Activated naive CD8-positive, alpha-beta T cell treated with anti-CD3 and anti-CD28 coated beads, Interleukin-2, amount 50 U/mL, for 24 hours (primary cell): ENCODE measurements around the gene SIGLEC15.
"Not testable (repeated sequence)": the region's sequence is repeated elsewhere in the genome, so short reads cannot be mapped to it uniquely, and the experiment has no call there.

ENCODE experiments used
- ATAC-seq: fragments of 150-1000 bp; cut with Tn5 transposase; one replicate; pipeline ENCODE4 v1.10.0; 2021
- DNase-seq: peaks from one replicate; pipeline ENCODE4 v3.0.0; 2021
- H3K27ac Mint-ChIP-seq: one replicate; pipeline ENCODE4 v1.8.0; 2021; ENCODE audit warnings: mild to moderate bottlenecking, mixed read lengths
- H3K27me3 Mint-ChIP-seq: one replicate; pipeline ENCODE4 v1.8.0; 2021; ENCODE audit warnings: mixed read lengths
- H3K36me3 Mint-ChIP-seq: one replicate; pipeline ENCODE4 v1.8.0; 2021; ENCODE audit warnings: low read depth, mixed read lengths
- H3K4me1 Mint-ChIP-seq: one replicate; pipeline ENCODE4 v1.8.0; 2021; ENCODE audit warnings: mixed read lengths
- H3K4me3 Mint-ChIP-seq: one replicate; pipeline ENCODE4 v1.8.0; 2021; ENCODE audit warnings: mild to moderate bottlenecking, moderate library complexity, mixed read lengths
- H3K9me3 Mint-ChIP-seq: one replicate; pipeline ENCODE4 v1.8.0; 2021; ENCODE audit warnings: mixed read lengths

Gene SIGLEC15

GRCh38 chr18:45802814-45803492 is 22.5 kb upstream of the SIGLEC15 start:
- peak overlapping the region; percentile 67 for H3K27ac Mint-ChIP-seq
- H3K9me3 Mint-ChIP-seq = peaks cover 15% of the 10 kb centered on the region
- DNase-seq (peak; percentile 13), ATAC-seq (peak; percentile 98)
- H3K27me3 Mint-ChIP-seq = peaks cover 8% of the 10 kb centered on the region
- H3K36me3 Mint-ChIP-seq = peaks cover 10% of the 10 kb centered on the region
- peaks cover 10% of the 10 kb centered on the region for H3K4me1 Mint-ChIP-seq
- no peak overlapping the region for H3K4me3 Mint-ChIP-seq

- peaks cover 8% of the 10 kb centered on the region for H3K36me3 Mint-ChIP-seq
- DNase-seq = no peak
- no peak for ATAC-seq
- H3K27me3 Mint-ChIP-seq = peaks cover 5% of the 10 kb centered on the region
- H3K9me3 Mint-ChIP-seq = peaks cover 28% of the 10 kb centered on the region
- no peak overlapping the region for H3K4me3 Mint-ChIP-seq
- H3K27ac Mint-ChIP-seq = no peak overlapping the region
- H3K4me1 Mint-ChIP-seq = peaks cover 23% of the 10 kb centered on the region
These were observed 19.9 kb upstream of the SIGLEC15 start for GRCh38 chr18:45805551-45805950.

- Mint-ChIP-seq H3K36me3 (peaks cover 8% of the 10 kb centered on the region), H3K4me1 (peaks cover 30% of the 10 kb centered on the region), H3K4me3 (no peak overlapping the region), H3K9me3 (peaks cover 28% of the 10 kb centered on the region), H3K27me3 (peaks cover 5% of the 10 kb centered on the region), H3K27ac (no peak overlapping the region)
- ATAC-seq = no peak
- DNase-seq = no peak
These were observed 19.2 kb upstream of the SIGLEC15 start for GRCh38 chr18:45806226-45806625.

- not testable (repeated sequence) for ATAC-seq, H3K36me3 Mint-ChIP-seq, H3K4me3 Mint-ChIP-seq, H3K27ac Mint-ChIP-seq, H3K27me3 Mint-ChIP-seq
- peaks cover 28% of the 10 kb centered on the region for H3K9me3 Mint-ChIP-seq
- H3K4me1 Mint-ChIP-seq = peaks cover 30% of the 10 kb centered on the region
- DNase-seq = peak; percentile 36
These were observed 18.3 kb upstream of the SIGLEC15 start for GRCh38 chr18:45807144-45807543.

DNA sequence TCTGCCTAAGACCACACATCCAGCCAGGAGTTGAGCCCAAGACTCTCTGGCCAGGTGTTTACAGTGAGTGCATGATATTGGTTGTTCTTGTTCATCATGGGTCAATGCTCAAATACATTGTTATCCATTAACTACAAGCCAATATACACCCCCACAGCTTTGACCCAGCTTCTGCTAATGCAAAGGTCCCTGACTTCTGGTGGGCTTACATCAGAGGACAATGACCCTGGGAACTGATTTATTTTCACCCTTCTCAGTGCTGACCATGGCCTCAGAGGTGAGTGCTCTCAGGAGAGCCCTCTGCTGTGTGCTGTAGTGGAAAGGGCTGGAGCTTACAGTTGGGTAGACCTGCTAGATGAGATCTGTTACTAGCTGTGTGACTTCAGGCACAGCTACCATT is 10.7 kb upstream of the SIGLEC15 start:
- H3K36me3 Mint-ChIP-seq, H3K27ac Mint-ChIP-seq, DNase-seq, H3K4me3 Mint-ChIP-seq, ATAC-seq, H3K27me3 Mint-ChIP-seq: not testable (repeated sequence)
- Mint-ChIP-seq H3K4me1 (peaks cover 12% of the 10 kb centered on the region), H3K9me3 (peaks cover 14% of the 10 kb centered on the region)

- Mint-ChIP-seq H3K4me3 (no peak overlapping the region), H3K27ac (no peak overlapping the region), H3K9me3 (peaks cover 9% of the 10 kb centered on the region), H3K27me3 (peaks cover 5% of the 10 kb centered on the region), H3K4me1 (no peaks in the 10 kb centered on the region), H3K36me3 (no peaks in the 10 kb centered on the region)
- peak; percentile 36 for ATAC-seq
- no peak for DNase-seq
These were observed 7.9 kb upstream of the SIGLEC15 start for GRCh38 chr18:45817543-45817942.

GRCh38 chr18:45818765-45819164 is 6.7 kb upstream of the SIGLEC15 start:
- ATAC-seq, H3K4me1 Mint-ChIP-seq, H3K36me3 Mint-ChIP-seq, H3K4me3 Mint-ChIP-seq, H3K9me3 Mint-ChIP-seq, DNase-seq, H3K27me3 Mint-ChIP-seq, H3K27ac Mint-ChIP-seq: not testable (repeated sequence)

- no peaks in the 10 kb centered on the region for H3K36me3 Mint-ChIP-seq
- ATAC-seq (no peak), DNase-seq (no peak)
- H3K4me3 Mint-ChIP-seq = no peak overlapping the region
- peaks cover 5% of the 10 kb centered on the region for H3K27me3 Mint-ChIP-seq
- H3K9me3 Mint-ChIP-seq = peaks cover 9% of the 10 kb centered on the region
- H3K4me1 Mint-ChIP-seq = peaks cover 4% of the 10 kb centered on the region
- no peak overlapping the region for H3K27ac Mint-ChIP-seq
These were observed 5.2 kb upstream of the SIGLEC15 start for GRCh38 chr18:45820106-45820745.

- H3K4me3 Mint-ChIP-seq = no peak overlapping the region
- no peak for DNase-seq
- H3K27me3 Mint-ChIP-seq = peaks cover 5% of the 10 kb centered on the region
- ATAC-seq = no peak
- peaks cover 8% of the 10 kb centered on the region for H3K9me3 Mint-ChIP-seq
- no peak overlapping the region for H3K27ac Mint-ChIP-seq
- H3K4me1 Mint-ChIP-seq = peaks cover 7% of the 10 kb centered on the region
- H3K36me3 Mint-ChIP-seq = no peaks in the 10 kb centered on the region
These were observed 4.4 kb upstream of the SIGLEC15 start for GRCh38 chr18:45821026-45821425.

GRCh38 chr18:45821711-45822110 is 3.8 kb upstream of the SIGLEC15 start:
- no peak for DNase-seq
- peaks cover 7% of the 10 kb centered on the region for H3K4me1 Mint-ChIP-seq
- H3K36me3 Mint-ChIP-seq = no peaks in the 10 kb centered on the region
- peaks cover 5% of the 10 kb centered on the region for H3K27me3 Mint-ChIP-seq
- no peak overlapping the region for H3K27ac Mint-ChIP-seq
- no peak overlapping the region for H3K4me3 Mint-ChIP-seq
- no peak for ATAC-seq
- peaks cover 1% of the 10 kb centered on the region for H3K9me3 Mint-ChIP-seq

DNA sequence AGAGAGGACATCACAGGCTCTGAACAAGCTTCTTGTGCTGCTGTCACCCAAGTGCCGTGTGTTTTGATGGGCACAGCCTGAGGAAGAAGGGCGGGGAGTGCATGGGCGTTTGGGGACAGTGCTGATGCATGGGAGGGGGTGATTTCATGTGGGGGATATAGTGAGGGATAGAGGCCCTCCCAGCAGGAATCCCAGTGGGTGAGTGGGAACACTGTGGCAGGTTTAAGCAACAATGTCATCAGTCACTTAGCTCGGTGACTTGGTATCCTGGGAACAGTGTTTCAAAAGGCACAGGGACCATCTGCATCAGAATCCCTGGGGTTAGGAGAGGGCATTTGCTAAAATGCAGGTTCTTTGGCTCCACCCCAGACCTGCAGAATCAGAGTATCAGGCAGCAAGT is 609 bp downstream of the SIGLEC15 start:
- Mint-ChIP-seq H3K27me3 (peaks cover under 1% of the 10 kb centered on the region), H3K36me3 (no peaks in the 10 kb centered on the region), H3K9me3 (no peaks in the 10 kb centered on the region)

DNA sequence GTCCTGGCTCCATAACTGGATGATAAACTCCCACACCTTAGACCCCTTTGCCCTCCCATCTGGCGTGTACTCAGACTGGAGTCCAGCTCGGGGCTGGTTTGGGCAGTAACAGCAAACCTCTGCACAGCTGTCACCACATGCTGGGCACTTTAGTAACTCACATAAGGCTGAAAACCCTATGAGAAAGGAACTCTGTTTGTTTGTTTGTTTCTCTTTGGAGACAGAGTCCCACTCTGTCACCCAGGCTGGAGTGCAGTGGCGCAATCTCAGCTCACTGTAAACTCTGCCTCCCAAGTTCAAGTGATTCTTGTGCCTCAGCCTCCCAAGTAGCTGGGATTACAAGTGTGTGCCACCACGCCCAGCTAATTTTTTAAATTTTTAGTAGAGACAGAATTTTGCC is 1.2 kb downstream of the SIGLEC15 start:
- not testable (repeated sequence) for H3K36me3 Mint-ChIP-seq, H3K9me3 Mint-ChIP-seq, H3K27me3 Mint-ChIP-seq, H3K27ac Mint-ChIP-seq, ATAC-seq, DNase-seq, H3K4me3 Mint-ChIP-seq
- peaks cover 15% of the 10 kb centered on the region for H3K4me1 Mint-ChIP-seq

More for the DNA sequence above, 609 bp downstream of the SIGLEC15 start:
- ATAC-seq = no peak
- Mint-ChIP-seq H3K4me1 (peaks cover 15% of the 10 kb centered on the region), H3K4me3 (no peak overlapping the region), H3K27ac (no peak overlapping the region)
- DNase-seq = no peak

DNA sequence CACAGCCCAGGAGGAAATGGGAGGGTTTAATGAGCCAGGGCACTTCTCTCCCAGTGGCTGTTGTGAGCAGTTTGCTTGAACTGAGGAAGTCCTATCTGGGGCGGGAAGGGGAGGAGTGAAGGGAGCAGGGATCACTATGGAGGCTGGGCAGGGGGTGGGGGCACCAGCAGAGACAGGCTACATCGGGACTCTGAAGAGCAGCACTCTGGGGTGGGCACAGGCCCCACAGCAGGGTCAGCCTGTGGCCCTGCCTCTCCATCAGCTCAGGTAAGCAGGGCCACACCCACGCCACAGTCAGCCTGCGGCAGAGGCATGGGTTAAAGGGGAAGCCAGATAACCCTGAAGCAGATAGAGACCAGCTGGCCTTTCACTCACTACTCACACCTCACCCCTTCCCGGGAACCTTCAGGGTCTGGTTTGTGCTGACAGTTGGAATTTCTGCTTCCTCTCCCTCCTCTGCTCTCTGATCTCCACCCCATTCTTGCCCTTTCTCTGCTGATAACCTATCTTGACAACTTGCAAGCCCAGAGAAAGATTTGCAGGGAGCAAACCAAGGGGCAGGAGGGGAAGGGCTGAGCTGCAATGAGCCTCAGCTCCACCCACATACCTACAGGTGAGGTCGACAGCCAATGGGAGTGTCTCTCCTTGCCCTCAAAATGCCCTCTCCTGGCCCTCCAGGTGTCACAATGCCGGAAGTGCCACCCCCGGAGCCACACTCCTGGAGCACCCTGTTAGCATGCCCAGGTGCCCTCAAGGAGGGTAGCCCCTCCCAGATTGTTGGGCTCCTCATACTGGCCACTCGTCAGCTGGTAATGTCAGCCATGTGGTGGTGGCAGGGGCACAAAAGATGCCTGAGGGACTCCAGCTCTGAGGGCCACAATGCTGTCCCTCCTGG is 3.7 kb downstream of the SIGLEC15 start:
- Mint-ChIP-seq H3K27me3 (peaks cover 5% of the 10 kb centered on the region), H3K4me3 (no peak overlapping the region), H3K4me1 (peaks cover 15% of the 10 kb centered on the region), H3K9me3 (no peaks in the 10 kb centered on the region), H3K36me3 (no peaks in the 10 kb centered on the region), H3K27ac (no peak overlapping the region)
- ATAC-seq (no peak), DNase-seq (no peak)

GRCh38 chr18:45829855-45830254 is 4.4 kb downstream of the SIGLEC15 start:
- ATAC-seq (no peak), DNase-seq (no peak)
- Mint-ChIP-seq H3K27me3 (peaks cover 8% of the 10 kb centered on the region), H3K4me3 (no peak overlapping the region), H3K9me3 (no peaks in the 10 kb centered on the region), H3K36me3 (no peaks in the 10 kb centered on the region), H3K4me1 (peaks cover 11% of the 10 kb centered on the region), H3K27ac (no peak overlapping the region)

- H3K9me3 Mint-ChIP-seq = no peaks in the 10 kb centered on the region
- no peak overlapping the region for H3K4me3 Mint-ChIP-seq
- no peak for DNase-seq
- no peaks in the 10 kb centered on the region for H3K36me3 Mint-ChIP-seq
- no peak overlapping the region for H3K27ac Mint-ChIP-seq
- no peak for ATAC-seq
- peaks cover 7% of the 10 kb centered on the region for H3K4me1 Mint-ChIP-seq
- H3K27me3 Mint-ChIP-seq = peaks cover 15% of the 10 kb centered on the region
These were observed 5.4 kb downstream of the SIGLEC15 start for GRCh38 chr18:45830917-45831316.
